ENCODE data around the gene TPPP2. TPM values are rescaled to one million over a fixed set of nuclear protein-coding genes. Genes with fewer than 3 reads are reported as not detected.

Gene TPPP2
- total RNA-seq, 1 donor from 2014 or later = 0.84 TPM

DNA sequence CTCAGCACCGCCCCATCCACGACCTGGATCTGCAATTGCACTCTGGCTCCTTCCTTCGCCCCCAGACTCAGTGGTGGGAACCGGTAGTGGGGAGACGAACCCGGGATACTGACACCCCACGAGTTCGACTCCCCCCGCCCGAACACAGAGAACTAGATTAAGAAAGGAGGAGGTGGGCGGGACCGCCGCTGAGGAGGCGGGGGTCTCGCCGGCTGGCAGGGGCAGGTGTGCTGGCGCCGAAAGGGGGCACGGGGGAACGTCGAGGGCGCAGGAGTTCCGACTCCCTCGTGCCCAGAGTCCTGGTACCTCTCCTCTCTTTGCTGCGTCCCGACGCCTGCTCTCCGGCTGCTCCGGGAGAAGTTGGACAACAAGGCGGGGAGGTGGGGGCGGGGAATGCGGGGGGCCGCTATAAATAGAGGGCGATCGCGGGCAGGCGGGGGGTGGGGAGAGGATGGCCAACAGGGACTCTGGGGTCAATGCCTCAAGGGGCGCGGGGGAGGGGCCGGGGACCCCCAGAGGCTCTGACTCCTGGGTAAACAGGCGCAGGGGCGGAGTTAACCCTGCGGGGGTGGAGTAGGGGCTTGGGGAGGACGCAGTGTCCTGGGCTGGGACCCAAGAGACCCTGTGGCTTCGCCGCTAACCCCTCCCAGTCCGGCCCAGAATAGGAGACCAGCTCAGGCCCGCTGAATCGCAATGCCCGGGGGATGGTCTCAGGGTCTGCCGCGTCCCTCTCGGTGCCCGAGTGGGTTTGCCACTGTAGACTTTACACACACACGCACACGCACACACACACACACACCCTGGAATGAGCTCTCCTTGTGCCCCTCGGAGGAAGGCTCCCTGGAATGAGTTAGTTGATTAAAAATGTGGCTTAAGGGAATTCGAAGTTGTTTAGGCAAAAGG, 4.4 kb upstream of the TPPP2 start:
- peaks cover 9% of the 10 kb centered on the region for H3K27me3 Mint-ChIP-seq
- peak overlapping the region; percentile 94 for H3K27ac Mint-ChIP-seq
- TF ChIP-seq, protein P1, sequence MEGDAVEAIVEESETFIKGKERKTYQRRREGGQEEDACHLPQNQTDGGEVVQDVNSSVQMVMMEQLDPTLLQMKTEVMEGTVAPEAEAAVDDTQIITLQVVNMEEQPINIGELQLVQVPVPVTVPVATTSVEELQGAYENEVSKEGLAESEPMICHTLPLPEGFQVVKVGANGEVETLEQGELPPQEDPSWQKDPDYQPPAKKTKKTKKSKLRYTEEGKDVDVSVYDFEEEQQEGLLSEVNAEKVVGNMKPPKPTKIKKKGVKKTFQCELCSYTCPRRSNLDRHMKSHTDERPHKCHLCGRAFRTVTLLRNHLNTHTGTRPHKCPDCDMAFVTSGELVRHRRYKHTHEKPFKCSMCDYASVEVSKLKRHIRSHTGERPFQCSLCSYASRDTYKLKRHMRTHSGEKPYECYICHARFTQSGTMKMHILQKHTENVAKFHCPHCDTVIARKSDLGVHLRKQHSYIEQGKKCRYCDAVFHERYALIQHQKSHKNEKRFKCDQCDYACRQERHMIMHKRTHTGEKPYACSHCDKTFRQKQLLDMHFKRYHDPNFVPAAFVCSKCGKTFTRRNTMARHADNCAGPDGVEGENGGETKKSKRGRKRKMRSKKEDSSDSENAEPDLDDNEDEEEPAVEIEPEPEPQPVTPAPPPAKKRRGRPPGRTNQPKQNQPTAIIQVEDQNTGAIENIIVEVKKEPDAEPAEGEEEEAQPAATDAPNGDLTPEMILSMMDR (IDR thresholded peaks at IDR 0.05; ENCODE audit: unreplicated experiment) = no peak
- peak; percentile 38 for DNase-seq (ENCODE audit: low spot score, unreplicated experiment)
- H3K9me3 Mint-ChIP-seq (ENCODE audit: low read depth) = no peaks in the 10 kb centered on the region
- H3K36me3 Mint-ChIP-seq (ENCODE audit: insufficient read depth) = peaks cover 2% of the 10 kb centered on the region
- peaks cover 24% of the 10 kb centered on the region for H3K4me1 Mint-ChIP-seq (ENCODE audit: low read depth)
- H3K4me3 Mint-ChIP-seq (ENCODE audit: low read depth) = peak overlapping the region; percentile 86

DNA sequence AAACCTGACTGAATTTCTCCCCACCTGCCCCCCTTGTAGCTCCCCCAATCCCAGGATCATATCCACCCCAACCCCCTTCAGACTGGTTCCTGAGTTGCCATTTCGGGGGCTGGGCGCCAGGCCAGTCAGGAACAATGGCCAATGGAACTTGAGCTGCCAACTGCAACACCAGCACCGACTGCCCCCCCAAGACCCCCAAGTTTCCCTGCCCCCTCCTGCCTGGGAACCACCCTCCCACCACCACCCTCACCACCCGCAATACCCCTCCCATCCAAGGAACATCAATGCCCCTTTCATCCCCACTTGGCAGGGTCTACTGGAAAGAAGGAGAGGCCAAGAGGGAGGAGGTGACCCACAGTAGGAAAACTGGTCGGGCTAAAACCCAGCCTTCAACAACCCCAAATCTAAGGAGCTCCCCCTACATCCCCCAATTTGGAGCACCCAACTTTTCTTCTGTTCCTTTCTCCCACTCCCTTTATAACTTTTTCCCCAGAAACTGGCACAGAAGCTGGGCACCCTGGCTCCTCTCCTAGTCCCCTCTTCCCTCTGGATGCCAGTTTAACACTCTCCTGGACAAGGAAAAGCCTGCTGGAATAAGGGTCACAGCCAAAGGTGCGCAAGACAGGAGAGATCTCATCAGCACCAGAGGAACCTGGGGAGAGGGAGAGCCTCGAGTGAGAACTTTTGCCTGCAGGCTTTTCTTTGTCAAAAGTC, 3.6 kb upstream of the TPPP2 start:
- Mint-ChIP-seq H3K4me3 (ENCODE audit: low read depth) (peak overlapping the region; percentile 86), H3K27ac (no peak overlapping the region), H3K27me3 (peaks cover 9% of the 10 kb centered on the region), H3K36me3 (ENCODE audit: insufficient read depth) (peaks cover under 1% of the 10 kb centered on the region), H3K9me3 (ENCODE audit: low read depth) (no peaks in the 10 kb centered on the region), H3K4me1 (ENCODE audit: low read depth) (peaks cover 24% of the 10 kb centered on the region)
- DNase-seq (ENCODE audit: low spot score, unreplicated experiment) = no peak
- TF ChIP-seq, protein P1 (IDR thresholded peaks at IDR 0.05; ENCODE audit: unreplicated experiment) = no peak

DNA sequence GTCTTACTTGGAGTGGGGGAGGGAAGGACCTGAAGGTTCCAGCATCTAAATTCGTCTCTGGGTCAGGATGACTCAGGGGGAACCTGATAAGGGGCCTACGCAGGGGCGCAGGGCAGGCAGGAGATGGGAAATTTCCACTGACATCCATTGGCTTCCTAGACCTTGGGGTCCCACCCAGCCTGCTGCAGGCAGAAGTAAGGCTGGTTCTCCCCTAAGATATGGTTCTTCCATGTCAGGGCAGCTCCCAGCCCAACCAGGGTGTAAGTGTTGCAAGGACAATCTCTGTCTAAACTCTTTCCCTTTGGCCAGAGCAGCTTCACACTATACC, 3.1 kb upstream of the TPPP2 start:
- Mint-ChIP-seq H3K9me3 (ENCODE audit: low read depth) (no peaks in the 10 kb centered on the region), H3K27ac (no peak overlapping the region), H3K4me1 (ENCODE audit: low read depth) (peaks cover 24% of the 10 kb centered on the region), H3K4me3 (ENCODE audit: low read depth) (peak overlapping the region; percentile 31), H3K36me3 (ENCODE audit: insufficient read depth) (no peaks in the 10 kb centered on the region), H3K27me3 (peaks cover 14% of the 10 kb centered on the region)
- TF ChIP-seq, protein P1 (IDR thresholded peaks at IDR 0.05; ENCODE audit: unreplicated experiment) = no peak
- DNase-seq (ENCODE audit: low spot score, unreplicated experiment) = no peak

DNA sequence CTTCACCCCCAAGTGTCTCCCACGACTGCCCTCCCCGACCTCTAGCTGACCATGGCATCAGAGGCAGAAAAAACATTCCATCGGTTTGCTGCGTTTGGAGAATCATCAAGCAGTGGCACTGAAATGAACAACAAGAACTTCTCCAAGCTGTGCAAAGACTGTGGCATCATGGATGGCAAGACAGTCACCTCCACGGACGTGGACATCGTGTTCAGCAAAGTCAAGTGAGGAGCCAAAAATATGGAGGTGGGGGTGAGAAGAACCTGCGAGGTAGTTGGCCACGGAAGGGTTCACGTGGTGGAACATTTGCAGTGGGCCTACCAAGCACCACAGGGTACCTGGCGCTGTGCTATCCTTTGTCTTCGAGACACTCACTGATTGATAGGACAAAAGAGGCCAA, 514 bp downstream of the TPPP2 start:
- H3K27me3 Mint-ChIP-seq = peaks cover 18% of the 10 kb centered on the region
- no peaks in the 10 kb centered on the region for H3K9me3 Mint-ChIP-seq (ENCODE audit: low read depth)
- no peak overlapping the region for H3K27ac Mint-ChIP-seq
- TF ChIP-seq, protein P1 (IDR thresholded peaks at IDR 0.05; ENCODE audit: unreplicated experiment) = no peak
- H3K4me3 Mint-ChIP-seq (ENCODE audit: low read depth) = no peak overlapping the region
- H3K4me1 Mint-ChIP-seq (ENCODE audit: low read depth) = peaks cover 10% of the 10 kb centered on the region
- no peak for DNase-seq (ENCODE audit: low spot score, unreplicated experiment)
- H3K36me3 Mint-ChIP-seq (ENCODE audit: insufficient read depth) = no peaks in the 10 kb centered on the region

DNA sequence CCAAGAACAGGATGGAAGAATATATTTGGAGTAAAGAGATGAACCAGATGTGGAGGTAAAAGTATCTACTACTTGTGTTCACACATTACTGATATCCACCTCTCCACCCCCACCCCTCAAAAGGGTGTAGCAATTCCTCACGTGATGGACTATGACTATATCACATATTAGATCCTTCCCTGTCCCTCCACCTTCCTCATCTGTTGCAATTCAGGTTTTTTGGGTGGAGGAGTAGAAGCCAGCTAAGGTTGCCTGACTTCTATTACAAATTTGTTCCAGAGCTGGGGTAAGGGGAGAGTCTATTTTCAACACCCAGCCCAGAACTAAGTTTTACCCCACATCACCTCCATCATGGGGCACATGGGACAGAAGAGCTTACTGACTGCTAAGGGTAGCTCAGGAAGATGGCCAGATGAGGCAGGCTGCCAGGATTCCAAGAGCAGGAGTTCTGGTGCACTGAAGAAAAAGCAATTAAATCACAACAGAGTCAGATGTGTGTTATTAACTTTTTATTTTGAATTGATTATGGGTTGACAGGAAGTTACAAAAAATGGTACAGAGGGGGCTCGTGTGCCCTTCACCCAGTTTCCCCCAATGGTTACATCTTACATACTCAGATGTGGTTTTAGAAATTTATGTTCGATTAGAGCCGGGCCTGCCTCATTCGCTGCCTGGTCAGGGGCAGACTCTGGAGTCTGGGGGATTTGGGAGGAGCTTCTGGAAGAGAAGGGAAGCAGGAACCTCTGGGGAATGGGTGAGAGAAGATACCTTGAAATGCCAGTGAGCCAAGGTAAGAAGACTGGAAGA, 2.5 kb downstream of the TPPP2 start:
- TF ChIP-seq, protein P1 (IDR thresholded peaks at IDR 0.05; ENCODE audit: unreplicated experiment) = no peak
- Mint-ChIP-seq H3K4me1 (ENCODE audit: low read depth) (no peaks in the 10 kb centered on the region), H3K4me3 (ENCODE audit: low read depth) (no peak overlapping the region), H3K9me3 (ENCODE audit: low read depth) (no peaks in the 10 kb centered on the region), H3K36me3 (ENCODE audit: insufficient read depth) (no peaks in the 10 kb centered on the region), H3K27me3 (peaks cover 18% of the 10 kb centered on the region), H3K27ac (no peak overlapping the region)
- DNase-seq (ENCODE audit: low spot score, unreplicated experiment) = no peak

Measured in progenitor cell of endocrine pancreas (in vitro differentiated cells).